ENCODE results near the gene DPY19L1. TPM values are rescaled to one million over a fixed set of nuclear protein-coding genes. Genes with fewer than 3 reads are reported as not detected.
"Not testable (repeated sequence)": the region's sequence is repeated elsewhere in the genome, so short reads cannot be mapped to it uniquely, and the experiment has no call there.

Gene DPY19L1
- total and polyA plus RNA-seq, 3 donors from 2014 or later: 40.2 to 63.8 (median 53.4) TPM

GRCh38 chr7:34958021-34958420, 79.3 kb downstream of the DPY19L1 start:
- TF ChIP-seq CTCF (IDR thresholded peaks at IDR 0.05): no peak
- no peak for TF ChIP-seq POLR2A (IDR thresholded peaks at IDR 0.05)
- H3K4me1 ChIP-seq: no peaks in the 10 kb centered on the region
- no peaks in the 10 kb centered on the region for H3K27me3 ChIP-seq
- no peaks in the 10 kb centered on the region for H3K36me3 ChIP-seq (ENCODE audit: low read depth, missing control alignments)
- DNase-seq: no peak
- H3K4me3 ChIP-seq: no peak overlapping the region
- WGBS, 2 donors: 95 to 97% methylated on average over 1 of the region's 1 CpG
- intact Hi-C loops (cut with DNase I; ENCODE audit: low total_unique reads): no loop called here
- no peaks in the 10 kb centered on the region for H3K9me3 ChIP-seq
- no peak overlapping the region for H3K27ac ChIP-seq

- Histone ChIP-seq H3K36me3 (ENCODE audit: low read depth, missing control alignments) (no peaks in the 10 kb centered on the region), H3K9me3 (no peaks in the 10 kb centered on the region), H3K27ac (no peak overlapping the region), H3K4me1 (no peaks in the 10 kb centered on the region), H3K4me3 (no peak overlapping the region), H3K27me3 (no peaks in the 10 kb centered on the region)
- WGBS, 2 donors: 88 to 92% methylated on average over 3 of the region's 3 CpGs
- DNase-seq: no peak
- intact Hi-C loops (cut with DNase I; ENCODE audit: low total_unique reads): no loop called here
- no peak for TF ChIP-seq CTCF (IDR thresholded peaks at IDR 0.05)
- no peak for TF ChIP-seq POLR2A (IDR thresholded peaks at IDR 0.05)
Measured at GRCh38 chr7:34952822-34953221, 84.5 kb downstream of the DPY19L1 start.

- Histone ChIP-seq H3K36me3 (ENCODE audit: low read depth, missing control alignments) (no peaks in the 10 kb centered on the region), H3K4me3 (no peak overlapping the region), H3K9me3 (no peaks in the 10 kb centered on the region), H3K4me1 (no peaks in the 10 kb centered on the region), H3K27ac (no peak overlapping the region), H3K27me3 (no peaks in the 10 kb centered on the region)
- TF ChIP-seq POLR2A (IDR thresholded peaks at IDR 0.05): no peak
- TF ChIP-seq CTCF (IDR thresholded peaks at IDR 0.05): no peak
- intact Hi-C loops (cut with DNase I; ENCODE audit: low total_unique reads): no loop called here
- DNase-seq: no peak
Measured at GRCh38 chr7:34949361-34949760, 87.9 kb downstream of the DPY19L1 start.

- intact Hi-C loops (cut with DNase I; ENCODE audit: low total_unique reads); H3K27ac ChIP-seq; H3K36me3 ChIP-seq (ENCODE audit: low read depth, missing control alignments); DNase-seq; H3K4me1 ChIP-seq; H3K27me3 ChIP-seq; H3K9me3 ChIP-seq; H3K4me3 ChIP-seq: not testable (repeated sequence)
- WGBS, 2 donors: 66 to 74% methylated on average over 2 of the region's 2 CpGs
Measured at GRCh38 chr7:34947427-34947826, 89.9 kb downstream of the DPY19L1 start.

- 76 to 82% methylated on average over 4 of the region's 4 CpGs for WGBS, 2 donors
- Histone ChIP-seq H3K9me3 (no peaks in the 10 kb centered on the region), H3K27ac (no peak overlapping the region), H3K4me1 (no peaks in the 10 kb centered on the region), H3K4me3 (no peak overlapping the region), H3K27me3 (no peaks in the 10 kb centered on the region), H3K36me3 (ENCODE audit: low read depth, missing control alignments) (no peaks in the 10 kb centered on the region)
- intact Hi-C loops (cut with DNase I; ENCODE audit: low total_unique reads): no loop called here
- DNase-seq: no peak
- no peak for TF ChIP-seq CTCF (IDR thresholded peaks at IDR 0.05)
- TF ChIP-seq POLR2A (IDR thresholded peaks at IDR 0.05): no peak
Measured at GRCh38 chr7:34946486-34946885, 90.8 kb downstream of the DPY19L1 start.

GRCh38 chr7:34945894-34946477, 91.3 kb downstream of the DPY19L1 start:
- H3K27ac ChIP-seq; intact Hi-C loops (cut with DNase I; ENCODE audit: low total_unique reads); H3K9me3 ChIP-seq; H3K27me3 ChIP-seq; H3K36me3 ChIP-seq (ENCODE audit: low read depth, missing control alignments); H3K4me3 ChIP-seq; H3K4me1 ChIP-seq; DNase-seq: not testable (repeated sequence)
- 81 to 84% methylated on average over 7 of the region's 7 CpGs for WGBS, 2 donors
